ENCODE measurements around the gene DCAF12.

DCAF12 gene

GRCh38 chr9:34126207-34127034, at the start of gene DCAF12:
Gene DCAF12, minus strand, starts transcription at chr9:34126698. Its CDS starts 267 bp downstream, at chr9:34126431.
- TF ChIP-seq EZH2phosphoT487 (IDR thresholded peaks at IDR 0.05; ENCODE audit: borderline replicate concordance, low read length) = no peak
- TF ChIP-seq CTCF (IDR thresholded peaks at IDR 0.05; ENCODE audit: low read depth, low read length, poor library complexity, severe bottlenecking) = peak; percentile 0
- Histone ChIP-seq H3K36me3 (ENCODE audit: control insufficient read depth, low read length) (peaks cover 47% of the 10 kb centered on the region), H4K20me1 (ENCODE audit: control insufficient read depth, insufficient read depth, low read depth, low read length) (peaks cover 20% of the 10 kb centered on the region), H3K27ac (ENCODE audit: low read depth, low read length) (peak within 1 kb of the TSS; percentile 83), H3K4me1 (ENCODE audit: control insufficient read depth, low read length) (peaks cover 51% of the 10 kb centered on the region), H3K9me2 (replicated peaks; ENCODE audit: control insufficient read depth, low read length) (no peaks in the 10 kb centered on the region), H3F3A (ENCODE audit: control insufficient read depth, insufficient read depth) (peaks cover 21% of the 10 kb centered on the region), H3K27me3 (ENCODE audit: control insufficient read depth, low read length) (no peaks in the 10 kb centered on the region), H3K79me2 (ENCODE audit: control insufficient read depth, low read length) (peaks cover 59% of the 10 kb centered on the region), H3K4me2 (ENCODE audit: low read length) (peak within 1 kb of the TSS; percentile 82), H3K9me3 (ENCODE audit: control insufficient read depth, insufficient read depth, low read length) (no peaks in the 10 kb centered on the region), H3K4me3 (ENCODE audit: low read length) (peak within 1 kb of the TSS; percentile 81)

GRCh38 chr9:34176089-34176488, 49.6 kb upstream of the DCAF12 start:
- no peaks in the 10 kb centered on the region for H3K9me3 ChIP-seq (ENCODE audit: control insufficient read depth, insufficient read depth, low read length)
- H3K27ac ChIP-seq (ENCODE audit: low read depth, low read length) = no peak overlapping the region
- 0 out of 2 replicates have a peak, but pooled peaks cover 7% of the 10 kb centered on the region for H4K20me1 ChIP-seq (ENCODE audit: control insufficient read depth, insufficient read depth, low read depth, low read length)
- TF ChIP-seq EZH2phosphoT487 (IDR thresholded peaks at IDR 0.05; ENCODE audit: borderline replicate concordance, low read length) (no peak), CTCF (IDR thresholded peaks at IDR 0.05; ENCODE audit: low read depth, low read length, poor library complexity, severe bottlenecking) (no peak)
- no peaks in the 10 kb centered on the region for H3K9me2 ChIP-seq (replicated peaks; ENCODE audit: control insufficient read depth, low read length)
- H3F3A ChIP-seq (ENCODE audit: control insufficient read depth, insufficient read depth) = peaks cover 5% of the 10 kb centered on the region
- peaks cover 28% of the 10 kb centered on the region for H3K4me1 ChIP-seq (ENCODE audit: control insufficient read depth, low read length)
- no peaks in the 10 kb centered on the region for H3K27me3 ChIP-seq (ENCODE audit: control insufficient read depth, low read length)
- no peak overlapping the region for H3K4me2 ChIP-seq (ENCODE audit: low read length)
- H3K79me2 ChIP-seq (ENCODE audit: control insufficient read depth, low read length) = peaks cover 37% of the 10 kb centered on the region
- peaks cover 3% of the 10 kb centered on the region; the same call in 1 of the 2 replicates for H3K36me3 ChIP-seq (ENCODE audit: control insufficient read depth, low read length)
- no peak overlapping the region for H3K4me3 ChIP-seq (ENCODE audit: low read length)

DNA sequence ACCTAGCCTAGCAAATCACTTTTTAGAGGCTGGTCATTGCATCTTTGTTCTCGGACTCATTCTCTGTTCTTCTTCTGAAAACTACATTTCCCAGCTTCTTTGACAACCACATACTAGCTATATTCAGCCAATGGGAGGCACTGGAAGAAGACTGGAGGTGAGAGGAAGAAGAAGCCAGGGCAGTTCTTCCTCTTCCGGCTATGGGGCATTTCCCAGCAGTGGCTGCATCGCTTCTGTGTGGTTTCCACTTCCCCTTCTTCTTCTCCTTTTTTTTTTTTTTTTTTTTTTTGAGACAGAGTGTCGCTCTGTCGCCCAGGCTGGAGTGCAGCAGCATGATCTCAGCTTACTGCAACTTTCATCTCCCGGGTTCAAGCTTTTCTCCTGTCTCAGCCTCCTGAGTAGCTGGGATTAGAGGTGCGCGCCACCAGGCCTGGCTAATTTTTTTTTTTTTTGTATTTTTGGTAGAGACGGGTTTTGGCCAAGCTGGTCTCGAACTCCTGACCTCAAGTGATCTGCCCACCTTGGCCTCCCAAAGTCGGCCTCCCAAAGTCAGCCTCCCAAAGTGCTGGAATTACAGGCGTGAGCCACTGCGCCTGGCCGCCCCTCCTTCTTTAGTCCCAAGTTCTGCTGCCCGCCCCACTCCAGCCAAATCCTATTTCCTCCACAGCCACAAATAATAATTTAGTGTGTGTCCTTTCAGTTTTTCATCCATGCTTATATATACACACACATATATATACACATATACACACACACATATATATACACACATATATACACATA, 45.4 kb upstream of the DCAF12 start:
- no peaks in the 10 kb centered on the region for H3K36me3 ChIP-seq (ENCODE audit: control insufficient read depth, low read length)
- peaks cover 10% of the 10 kb centered on the region for H3F3A ChIP-seq (ENCODE audit: control insufficient read depth, insufficient read depth)
- no peaks in the 10 kb centered on the region for H3K9me2 ChIP-seq (replicated peaks; ENCODE audit: control insufficient read depth, low read length)
- no peak for TF ChIP-seq CTCF (IDR thresholded peaks at IDR 0.05; ENCODE audit: low read depth, low read length, poor library complexity, severe bottlenecking)
- TF ChIP-seq EZH2phosphoT487 (IDR thresholded peaks at IDR 0.05; ENCODE audit: borderline replicate concordance, low read length) = no peak
- peak overlapping the region; percentile 66 for H3K4me2 ChIP-seq (ENCODE audit: low read length)
- H3K27ac ChIP-seq (ENCODE audit: low read depth, low read length) = peak overlapping the region; percentile 51
- no peaks in the 10 kb centered on the region for H3K9me3 ChIP-seq (ENCODE audit: control insufficient read depth, insufficient read depth, low read length)
- no peaks in the 10 kb centered on the region for H3K79me2 ChIP-seq (ENCODE audit: control insufficient read depth, low read length)
- peak overlapping the region; percentile 61 for H3K4me3 ChIP-seq (ENCODE audit: low read length)
- no peaks in the 10 kb centered on the region for H4K20me1 ChIP-seq (ENCODE audit: control insufficient read depth, insufficient read depth, low read depth, low read length)
- H3K4me1 ChIP-seq (ENCODE audit: control insufficient read depth, low read length) = peaks cover 12% of the 10 kb centered on the region
- no peaks in the 10 kb centered on the region for H3K27me3 ChIP-seq (ENCODE audit: control insufficient read depth, low read length)

Data from DOHH2 (cell line).